ENCODE data around the gene ALMS1.

DNA sequence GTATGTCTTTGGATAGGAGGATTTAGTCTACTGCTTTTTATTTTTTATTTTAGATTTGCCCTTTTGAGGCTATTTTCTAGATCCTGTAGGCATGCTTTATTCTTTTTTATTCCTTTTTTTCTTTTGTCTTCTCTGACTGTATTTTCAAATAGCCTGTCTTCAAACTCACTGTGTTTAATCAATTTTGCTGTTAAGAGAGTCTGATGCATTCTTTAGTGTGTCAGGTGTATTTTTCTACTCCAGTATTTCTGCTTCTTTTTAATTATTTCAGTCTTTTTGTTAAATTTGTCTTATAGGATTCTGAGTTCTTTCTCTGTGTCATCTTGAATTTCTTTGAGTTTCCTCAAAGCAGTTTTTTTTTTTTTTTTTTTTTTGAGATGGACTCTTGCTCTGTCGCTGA lies 143.1 kb downstream of the ALMS1 start:
- TF ChIP-seq, protein P1, sequence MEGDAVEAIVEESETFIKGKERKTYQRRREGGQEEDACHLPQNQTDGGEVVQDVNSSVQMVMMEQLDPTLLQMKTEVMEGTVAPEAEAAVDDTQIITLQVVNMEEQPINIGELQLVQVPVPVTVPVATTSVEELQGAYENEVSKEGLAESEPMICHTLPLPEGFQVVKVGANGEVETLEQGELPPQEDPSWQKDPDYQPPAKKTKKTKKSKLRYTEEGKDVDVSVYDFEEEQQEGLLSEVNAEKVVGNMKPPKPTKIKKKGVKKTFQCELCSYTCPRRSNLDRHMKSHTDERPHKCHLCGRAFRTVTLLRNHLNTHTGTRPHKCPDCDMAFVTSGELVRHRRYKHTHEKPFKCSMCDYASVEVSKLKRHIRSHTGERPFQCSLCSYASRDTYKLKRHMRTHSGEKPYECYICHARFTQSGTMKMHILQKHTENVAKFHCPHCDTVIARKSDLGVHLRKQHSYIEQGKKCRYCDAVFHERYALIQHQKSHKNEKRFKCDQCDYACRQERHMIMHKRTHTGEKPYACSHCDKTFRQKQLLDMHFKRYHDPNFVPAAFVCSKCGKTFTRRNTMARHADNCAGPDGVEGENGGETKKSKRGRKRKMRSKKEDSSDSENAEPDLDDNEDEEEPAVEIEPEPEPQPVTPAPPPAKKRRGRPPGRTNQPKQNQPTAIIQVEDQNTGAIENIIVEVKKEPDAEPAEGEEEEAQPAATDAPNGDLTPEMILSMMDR (conservative IDR thresholded peaks at IDR 0.05; ENCODE audit: low read depth, low read length): no peak
- TF ChIP-seq EZH2 (IDR thresholded peaks at IDR 0.05; ENCODE audit: borderline replicate concordance, low read depth, low read length, poor library complexity, severe bottlenecking): no peak
